Loucy (cell line): ENCODE results near the gene MPL.

Experiments used
- CTCF ChIP-seq: fragments of 200-600 bp; sonication (generic); conservative IDR thresholded peaks from 2 replicates; pipeline ENCODE4 v1.5.1; 2014; ENCODE audit warnings: mild to moderate bottlenecking, antibody characterized with exemption, low read length
- EZH2phosphoT487 ChIP-seq: fragments of 200-600 bp; IDR thresholded peaks from 2 replicates; pipeline ENCODE4 v1.6.1; 2018; ENCODE audit warnings: antibody characterized with exemption, mild to moderate bottlenecking, moderate library complexity, borderline replicate concordance

- TF ChIP-seq CTCF: no peak
- no peak for TF ChIP-seq EZH2phosphoT487
These were observed 6.7 kb downstream of the MPL start for GRCh38 chr1:43344267-43344850.
